LNCAP (cell line): Measurements from ENCODE around the gene GPC3.

ENCODE experiments used
- TF ChIP-seq, protein P1 (sequence below): fragments of 450-650 bp; IDR thresholded peaks from 2 replicates; pipeline ENCODE4 v1.5.1; 2017; ENCODE audit warnings: mild to moderate bottlenecking

The GPC3 gene

DNA sequence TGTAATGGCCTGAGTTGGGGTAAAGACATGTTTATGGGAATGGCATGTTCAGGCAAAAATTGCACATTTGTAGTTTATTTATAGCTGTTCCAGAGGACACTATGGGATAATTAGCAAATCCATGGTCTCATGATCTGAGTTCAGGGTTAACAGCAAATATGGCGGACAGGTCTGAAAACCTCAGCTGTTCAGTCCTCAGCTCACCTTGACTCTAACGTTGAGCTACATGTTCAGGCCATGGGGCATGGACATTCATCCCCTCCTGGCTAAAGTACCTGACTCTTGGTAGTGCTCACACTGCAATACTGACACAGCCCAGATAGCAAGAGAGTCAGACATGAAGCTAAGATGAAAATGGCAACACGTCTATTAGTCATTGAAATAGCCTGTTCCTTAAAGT lies 408.5 kb downstream of the GPC3 start:
- TF ChIP-seq, protein P1, sequence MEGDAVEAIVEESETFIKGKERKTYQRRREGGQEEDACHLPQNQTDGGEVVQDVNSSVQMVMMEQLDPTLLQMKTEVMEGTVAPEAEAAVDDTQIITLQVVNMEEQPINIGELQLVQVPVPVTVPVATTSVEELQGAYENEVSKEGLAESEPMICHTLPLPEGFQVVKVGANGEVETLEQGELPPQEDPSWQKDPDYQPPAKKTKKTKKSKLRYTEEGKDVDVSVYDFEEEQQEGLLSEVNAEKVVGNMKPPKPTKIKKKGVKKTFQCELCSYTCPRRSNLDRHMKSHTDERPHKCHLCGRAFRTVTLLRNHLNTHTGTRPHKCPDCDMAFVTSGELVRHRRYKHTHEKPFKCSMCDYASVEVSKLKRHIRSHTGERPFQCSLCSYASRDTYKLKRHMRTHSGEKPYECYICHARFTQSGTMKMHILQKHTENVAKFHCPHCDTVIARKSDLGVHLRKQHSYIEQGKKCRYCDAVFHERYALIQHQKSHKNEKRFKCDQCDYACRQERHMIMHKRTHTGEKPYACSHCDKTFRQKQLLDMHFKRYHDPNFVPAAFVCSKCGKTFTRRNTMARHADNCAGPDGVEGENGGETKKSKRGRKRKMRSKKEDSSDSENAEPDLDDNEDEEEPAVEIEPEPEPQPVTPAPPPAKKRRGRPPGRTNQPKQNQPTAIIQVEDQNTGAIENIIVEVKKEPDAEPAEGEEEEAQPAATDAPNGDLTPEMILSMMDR: no peak

DNA sequence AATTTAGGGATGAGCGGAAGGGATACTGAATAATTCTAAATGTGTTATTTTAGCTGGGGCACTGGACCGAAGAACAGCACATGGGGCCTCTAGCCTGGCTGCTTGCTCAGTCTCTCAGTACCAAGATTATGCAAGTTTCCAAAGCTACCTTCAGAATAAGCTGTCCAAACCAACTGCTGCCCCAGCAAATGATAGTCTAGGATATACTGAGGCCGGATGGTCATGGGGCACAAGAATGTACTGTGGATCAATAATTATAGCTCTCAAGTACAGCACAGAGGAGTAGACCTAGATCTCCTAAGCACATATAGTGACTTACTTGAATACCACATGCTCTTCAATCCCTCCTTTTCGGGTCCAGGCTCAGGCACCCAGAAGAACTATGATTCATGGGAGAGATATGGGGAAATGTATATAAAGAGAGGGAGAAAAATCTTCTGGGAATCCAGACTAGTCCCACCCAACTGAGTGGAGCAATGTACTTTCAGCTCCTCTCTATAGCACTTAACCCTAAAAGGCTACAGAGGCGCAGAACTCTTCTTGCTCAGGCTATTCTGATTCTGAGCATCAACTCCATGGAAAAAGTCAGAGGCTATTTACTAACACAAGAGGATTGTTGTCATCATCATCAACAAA lies 409.8 kb downstream of the GPC3 start:
- TF ChIP-seq, protein P1: no peak

DNA sequence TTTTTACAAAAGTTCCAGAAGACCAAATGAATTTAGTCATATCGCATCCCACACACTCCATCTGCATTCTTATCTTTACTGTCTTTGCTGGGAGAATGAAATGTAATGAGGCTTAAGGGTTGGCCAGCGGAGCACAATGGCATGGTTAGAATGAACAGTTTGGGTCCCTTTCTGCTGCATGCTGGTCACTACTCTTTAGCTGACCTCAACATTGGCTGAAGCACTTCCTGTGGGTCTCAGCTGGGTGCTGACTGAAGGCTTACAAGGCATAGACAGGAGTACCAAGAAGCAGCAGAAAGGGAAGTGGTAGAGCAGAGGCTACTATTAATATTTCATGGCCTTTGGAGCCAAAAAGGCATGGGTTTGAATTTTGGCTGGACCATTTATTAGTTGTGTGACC lies 410.7 kb downstream of the GPC3 start:
- TF ChIP-seq, protein P1: no peak

DNA sequence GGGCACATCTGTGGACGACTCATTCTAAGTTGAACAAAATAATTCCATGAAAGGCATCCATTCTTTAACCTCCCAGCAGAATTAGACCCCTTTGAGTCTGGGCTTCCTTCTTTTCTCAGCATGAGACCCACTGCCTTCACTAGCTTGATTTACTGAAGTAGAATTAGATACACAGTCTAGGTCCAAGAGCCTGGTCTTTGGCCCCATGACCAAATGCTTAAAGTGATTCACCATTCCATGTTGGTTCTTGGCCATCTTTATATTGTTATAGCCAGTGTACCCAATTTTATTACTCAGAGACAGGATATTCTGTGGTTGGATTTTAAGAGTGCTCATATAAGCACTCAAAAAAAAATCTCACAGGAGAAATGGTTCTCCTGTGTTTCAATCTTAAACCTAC lies 414.8 kb downstream of the GPC3 start:
- TF ChIP-seq, protein P1: no peak

DNA sequence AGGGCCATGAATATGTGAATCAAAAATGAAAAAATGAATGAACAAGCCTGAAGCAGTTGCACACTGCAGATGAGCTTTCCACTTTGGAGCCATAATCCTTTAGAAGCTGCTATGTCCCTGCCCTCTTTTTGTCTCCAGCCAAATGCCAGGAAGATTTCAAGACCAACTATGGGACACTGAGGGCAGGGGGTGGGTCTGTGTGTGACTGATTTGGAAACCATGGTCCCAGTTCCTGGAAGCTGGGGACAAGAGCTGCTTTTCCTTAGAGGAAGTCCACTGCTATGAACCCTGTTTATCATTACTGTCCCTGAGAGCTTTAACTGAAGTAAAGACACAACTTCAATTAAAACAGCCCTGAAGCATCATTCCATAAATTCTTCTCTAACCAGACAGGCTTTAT lies 416.2 kb downstream of the GPC3 start:
- TF ChIP-seq, protein P1: no peak

DNA sequence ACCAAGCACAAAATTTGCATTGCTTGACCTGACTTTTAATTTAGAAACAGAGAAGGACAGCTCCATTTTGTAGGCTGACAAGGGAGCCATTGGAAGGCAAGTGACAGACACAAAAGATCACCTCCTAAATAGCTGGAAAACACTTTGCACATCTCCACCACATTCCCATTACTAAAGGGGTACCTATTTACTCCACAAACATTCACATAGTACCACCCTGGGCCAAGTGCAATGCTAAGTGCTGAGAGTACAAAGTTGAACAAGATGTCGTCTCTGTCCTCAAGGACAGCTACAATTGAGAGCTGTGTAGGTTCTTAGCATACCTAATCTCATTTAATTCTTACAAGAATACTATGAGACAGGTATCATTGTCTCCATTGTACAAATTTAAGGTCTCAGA lies 417.3 kb downstream of the GPC3 start:
- TF ChIP-seq, protein P1: no peak

DNA sequence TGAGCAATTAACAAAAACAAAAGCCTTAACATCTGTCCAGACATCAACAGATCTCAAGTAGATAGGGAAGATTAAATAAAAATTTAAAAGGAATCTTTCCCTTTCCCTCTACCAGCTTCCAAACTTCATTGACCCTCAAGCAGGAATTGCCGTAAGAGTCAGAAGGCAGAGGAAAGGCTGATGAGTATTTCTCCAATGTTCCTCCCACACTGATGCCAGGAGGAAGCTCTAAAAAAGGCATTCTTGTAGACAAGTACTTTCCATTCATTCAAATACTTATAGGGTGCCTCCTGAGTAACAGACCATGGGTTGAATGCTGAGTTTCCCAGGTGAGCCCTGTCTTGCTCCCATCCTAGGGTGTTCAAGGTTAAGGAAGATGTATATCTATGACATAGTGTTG lies 418.5 kb downstream of the GPC3 start:
- TF ChIP-seq, protein P1: no peak

DNA sequence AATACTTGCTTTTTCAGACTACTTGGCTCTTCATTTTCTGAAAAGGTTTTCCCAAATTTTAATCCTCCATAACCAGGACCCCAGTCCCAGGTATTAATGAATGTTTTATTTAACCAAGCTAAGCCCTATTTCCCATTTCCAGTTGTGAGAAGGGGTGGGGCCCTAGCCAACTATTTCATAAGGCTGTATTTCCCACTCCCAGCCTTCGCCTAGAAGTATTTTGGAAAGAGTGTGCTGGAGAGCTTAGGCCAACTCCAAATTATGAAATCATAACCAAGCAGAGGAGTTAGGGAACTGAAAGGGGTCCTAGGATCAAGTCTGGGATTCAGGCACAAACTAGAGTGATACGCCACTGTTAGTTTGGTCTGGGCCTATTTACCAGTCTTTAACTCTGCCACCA lies 421.7 kb downstream of the GPC3 start:
- TF ChIP-seq, protein P1: no peak
